Epithelial cell of prostate (primary cell): ENCODE data around the gene PDGFD.
A peak's percentile ranks its signal among the peaks of the same experiment; 100 is the strongest.

Source experiments
- DNase-seq: peaks from one replicate; pipeline ENCODE4 v3.0.0-alpha.2; 2011; ENCODE audit warnings: low read depth, low spot score
- H3K27ac ChIP-seq: fragments of 450-650 bp; 2 replicates; pipeline ENCODE4 v1.5.1; 2017; ENCODE audit warnings: mild to moderate bottlenecking

Gene PDGFD

DNA sequence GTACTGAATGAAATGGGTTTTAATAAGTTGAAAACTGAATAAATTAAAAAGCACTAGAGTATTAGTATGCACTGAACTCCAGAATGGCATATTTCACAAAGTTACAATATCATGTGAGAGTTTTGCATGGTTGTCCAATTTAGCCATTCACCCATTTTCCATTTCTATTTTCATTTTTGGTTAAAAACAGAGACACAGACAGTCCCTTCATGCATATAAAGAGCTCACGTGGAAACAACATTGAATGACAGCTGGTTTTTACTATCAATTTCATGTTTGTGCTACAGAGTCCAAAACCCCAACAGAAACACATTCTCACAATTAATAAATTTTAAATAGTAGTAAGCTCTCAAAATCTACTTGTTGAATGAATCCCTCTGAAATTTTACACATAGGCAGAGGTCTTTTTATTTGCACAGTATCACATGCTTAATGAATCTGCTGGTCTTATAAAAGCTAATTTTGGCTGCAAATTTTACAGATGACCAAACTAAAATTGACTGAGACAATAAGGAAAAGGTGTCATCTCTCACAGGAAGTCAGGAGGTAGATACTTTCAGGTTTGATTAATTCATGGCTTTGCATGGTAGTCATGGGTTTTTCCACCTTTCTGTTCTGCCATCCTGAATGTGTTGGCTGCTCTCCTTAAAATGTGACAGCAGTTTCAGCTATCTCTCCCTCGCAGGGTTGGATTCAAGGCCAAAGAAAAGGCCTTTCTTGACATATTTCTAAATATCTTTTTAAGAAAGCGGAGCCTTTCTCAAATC is 148.1 kb downstream of the PDGFD start:
- DNase-seq: no peak
- H3K27ac ChIP-seq: no peak overlapping the region

GRCh38 chr11:104011044-104011443 is 152.9 kb downstream of the PDGFD start:
- no peak overlapping the region for H3K27ac ChIP-seq
- no peak for DNase-seq

GRCh38 chr11:104009744-104010143 is 154.2 kb downstream of the PDGFD start:
- no peak for DNase-seq
- no peak overlapping the region for H3K27ac ChIP-seq

GRCh38 chr11:104005234-104005855 is 158.6 kb downstream of the PDGFD start:
- peak; percentile 22 for DNase-seq

DNA sequence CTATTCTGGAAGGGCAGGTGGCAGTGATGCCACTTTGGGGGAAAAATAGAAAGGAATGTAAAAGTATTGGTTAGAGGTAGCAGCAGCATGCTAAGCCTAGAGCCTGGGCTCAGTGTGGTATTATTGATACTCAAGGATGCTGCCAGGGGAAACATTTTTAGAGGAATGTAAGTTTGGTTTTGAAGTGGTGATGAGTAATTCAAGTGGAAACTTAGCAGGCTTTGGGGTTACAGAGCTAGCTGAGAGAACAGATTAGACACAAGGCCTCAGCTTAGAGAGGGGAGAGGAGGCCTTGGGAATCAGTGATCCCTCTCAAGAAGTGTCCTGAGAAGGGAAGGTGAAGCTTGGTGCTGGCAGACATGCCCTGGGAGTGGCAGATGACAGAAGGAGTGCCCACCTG is 160.5 kb downstream of the PDGFD start:
- H3K27ac ChIP-seq: no peak overlapping the region
- no peak for DNase-seq

More at GRCh38 chr11:104005234-104005855, 158.6 kb downstream of the PDGFD start:
- no peak overlapping the region for H3K27ac ChIP-seq

- H3K27ac ChIP-seq: no peak overlapping the region
- DNase-seq: no peak
Observed at GRCh38 chr11:104001561-104002056, 162.3 kb downstream of the PDGFD start.

GRCh38 chr11:104000798-104001197 is 163.1 kb downstream of the PDGFD start:
- no peak overlapping the region for H3K27ac ChIP-seq
- DNase-seq: no peak

DNA sequence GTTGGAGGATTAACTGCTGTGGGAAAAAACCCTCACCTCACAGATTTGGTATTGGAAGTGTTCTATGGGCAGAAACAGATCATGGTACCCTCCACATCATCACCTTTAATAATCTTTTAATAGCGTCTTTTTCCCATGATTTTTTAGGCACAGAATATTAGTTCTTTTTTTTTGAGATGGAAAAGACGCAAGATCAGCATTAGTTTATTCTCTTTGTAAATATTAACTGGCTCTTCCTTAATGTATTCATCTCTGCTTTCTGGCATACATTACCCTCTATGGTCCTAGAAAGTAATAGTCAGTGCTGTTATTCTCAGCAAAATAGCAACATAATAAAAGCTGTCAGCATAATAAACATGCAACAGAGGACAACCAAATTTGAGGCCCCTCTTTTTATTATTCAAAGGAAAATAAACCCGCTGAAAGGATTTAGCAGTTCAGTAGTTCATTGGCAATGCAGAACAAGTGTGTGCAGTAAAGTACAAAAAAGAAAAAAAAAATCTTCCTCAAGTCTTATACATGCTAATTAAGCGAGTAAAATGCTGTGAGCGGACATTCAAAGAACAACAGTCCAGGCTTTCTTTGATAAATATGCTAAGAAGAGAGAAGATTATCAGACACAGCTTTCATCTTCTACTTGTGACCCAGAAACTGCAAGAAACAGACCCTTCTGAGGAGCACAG is 165.0 kb downstream of the PDGFD start:
- no peak overlapping the region for H3K27ac ChIP-seq
- DNase-seq: no peak

DNA sequence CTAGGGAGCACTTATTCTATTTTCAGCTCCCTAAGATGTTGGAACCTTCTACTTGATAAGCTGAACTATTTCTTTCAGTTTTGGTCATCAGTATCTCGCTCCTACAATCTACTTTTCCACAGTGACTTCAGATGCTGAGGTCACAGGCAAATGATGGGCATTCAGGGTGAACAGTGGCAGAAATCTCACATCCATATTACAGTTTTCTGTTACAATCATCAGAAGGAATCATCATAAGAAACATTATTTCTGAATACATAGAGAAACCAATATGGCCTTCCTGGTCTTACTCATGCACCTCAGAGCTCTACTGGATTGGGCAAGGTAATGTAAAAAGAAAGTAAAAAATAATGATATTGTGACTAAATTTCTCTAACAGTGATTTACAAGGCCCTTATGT is 166.9 kb downstream of the PDGFD start:
- no peak for DNase-seq
- H3K27ac ChIP-seq: no peak overlapping the region

GRCh38 chr11:103995896-103996295 is 168.1 kb downstream of the PDGFD start:
- no peak overlapping the region for H3K27ac ChIP-seq
- no peak for DNase-seq

GRCh38 chr11:103994518-103994917 is 169.4 kb downstream of the PDGFD start:
- no peak overlapping the region for H3K27ac ChIP-seq
- DNase-seq: no peak

GRCh38 chr11:103994094-103994493 is 169.9 kb downstream of the PDGFD start:
- H3K27ac ChIP-seq: no peak overlapping the region
- no peak for DNase-seq

- no peak for DNase-seq
Observed at GRCh38 chr11:103993507-103993906, 170.4 kb downstream of the PDGFD start.

DNA sequence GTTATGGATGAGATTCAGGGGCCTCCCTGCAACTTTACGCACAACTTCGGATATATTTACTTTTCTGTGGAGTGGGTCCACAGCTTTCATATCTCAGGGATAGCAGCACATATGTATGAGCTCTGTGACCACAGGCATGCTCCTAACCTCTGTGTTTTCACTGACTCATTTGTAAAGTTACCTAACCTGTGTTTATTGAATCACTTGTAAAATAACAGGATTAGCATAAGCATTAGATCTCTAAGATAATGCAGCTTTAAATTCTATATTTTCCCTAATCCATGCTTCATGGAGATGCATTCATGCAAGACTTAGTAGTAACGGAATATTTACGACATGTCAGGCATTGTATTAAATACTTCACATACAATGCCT is 175.4 kb downstream of the PDGFD start:
- no peak overlapping the region for H3K27ac ChIP-seq
- peak; percentile 34 for DNase-seq

More at GRCh38 chr11:103993507-103993906, 170.4 kb downstream of the PDGFD start:
- no peak overlapping the region for H3K27ac ChIP-seq

- no peak for DNase-seq
Observed at GRCh38 chr11:103987629-103988594, 176.0 kb downstream of the PDGFD start.

GRCh38 chr11:103985041-103985440 is 178.9 kb downstream of the PDGFD start:
- no peak for DNase-seq
- H3K27ac ChIP-seq: no peak overlapping the region

More at GRCh38 chr11:103987629-103988594, 176.0 kb downstream of the PDGFD start:
- H3K27ac ChIP-seq: no peak overlapping the region

GRCh38 chr11:103980108-103980507 is 183.8 kb downstream of the PDGFD start:
- DNase-seq: no peak

GRCh38 chr11:103978616-103979595 is 185.0 kb downstream of the PDGFD start:
- no peak overlapping the region for H3K27ac ChIP-seq
- no peak for DNase-seq

More at GRCh38 chr11:103980108-103980507, 183.8 kb downstream of the PDGFD start:
- H3K27ac ChIP-seq: no peak overlapping the region

GRCh38 chr11:103972013-103972412 is 191.9 kb downstream of the PDGFD start:
- no peak overlapping the region for H3K27ac ChIP-seq
- no peak for DNase-seq
